K562 (cell line): Measurements from ENCODE around the gene GMPR. TPM values are rescaled to one million over a fixed set of nuclear protein-coding genes. Genes with fewer than 3 reads are reported as not detected.

ENCODE experiments used
- ATAC-seq: fragments of 200-7000 bp; cut with Tn5 transposase; 3 replicates; pipeline ENCODE4 v1.9.1; 2020; ENCODE audit warnings: moderate library complexity
- BruUV-seq: library from RNA; stranded (reverse); fragments of 400-500 nt; replicated peaks from 2 replicates; lab custom pipeline; 2021; lab: Mats Ljungman, UMichigan
- CTCF ChIA-PET: fragments of 300-600 bp; formaldehyde crosslinking; extraction: SDS; loops from one replicate; lab custom pipeline; 2021; ENCODE audit warnings: low intra/inter-chr PET ratio; lab: Yijun Ruan, JAX
- POLR2A ChIA-PET: fragments of 300-600, 350-650 bp; sonication (Branson Sonifier 250); formaldehyde crosslinking; extraction: SDS; loops from one replicate; lab custom pipeline; 2021; ENCODE audit warnings: antibody characterized with exemption, inconsistent platforms; lab: Yijun Ruan, JAX
- DNase-seq, 4 experiments: peaks; one replicate each; pipeline versions ENCODE4 v3.0.0 to v3.0.0-alpha.2; 2011 to 2018; ENCODE audit warnings: low spot score in 3 of 4, mixed read lengths in 3 of 4; ENCODE audit errors: extremely low read depth in 1 of 4
- FAIRE-seq: peaks from 2 replicates; lab custom pipeline; 2011; peaks lifted over from hg19 to GRCh38; lab: Jason Lieb, UNC
- H2AFZ ChIP-seq: 2 replicates; pipeline ENCODE4 v1.6.0; 2011; ENCODE audit warnings: low read depth, low read length, control low read depth, inconsistent platforms
- H3K27ac ChIP-seq: fragments of 200-600 bp; 3 replicates; pipeline ENCODE4 v1.8.0; 2011; ENCODE audit warnings: low read depth, mild to moderate bottlenecking, control low read depth, inconsistent platforms, low read length, moderate library complexity, mixed read lengths; ENCODE audit errors: extremely low read depth
- H3K27me3 ChIP-seq, 2 experiments: fragments of 300-600 bp in 1 of 2; 2 replicates in 1 of 2; 3 replicates in 1 of 2; pipeline versions ENCODE4 v1.6.0 to v1.8.0; 2011; ENCODE audit warnings: inconsistent platforms in 2 of 2, low read length in 2 of 2, mild to moderate bottlenecking in 1 of 2, mixed read lengths in 1 of 2, moderate library complexity in 1 of 2; ENCODE audit not compliant: control insufficient read depth in 2 of 2, insufficient read depth in 2 of 2
- H3K36me3 ChIP-seq: fragments of 300-600 bp; 3 replicates; pipeline ENCODE4 v1.8.0; 2011; ENCODE audit warnings: mild to moderate bottlenecking, low read length, inconsistent platforms; ENCODE audit not compliant: control insufficient read depth, insufficient read depth
- H3K4me1 ChIP-seq, 2 experiments: fragments of 200-600 bp in 1 of 2; replicated peaks in 1 of 2; 2 replicates in 1 of 2; 3 replicates in 1 of 2; pipeline versions ENCODE4 v1.5.1 to v1.8.0; 2011; ENCODE audit warnings: inconsistent platforms in 2 of 2, low read length in 2 of 2, mild to moderate bottlenecking in 1 of 2, mixed read lengths in 1 of 2, moderate library complexity in 1 of 2; ENCODE audit not compliant: control insufficient read depth in 2 of 2, insufficient read depth in 2 of 2
- H3K4me2 ChIP-seq: 2 replicates; pipeline ENCODE4 v1.6.1; 2011; ENCODE audit warnings: low read length, control low read depth, inconsistent platforms, mixed read lengths; ENCODE audit not compliant: insufficient read depth
- H3K4me3 ChIP-seq: fragments of 200-600 bp; sonication (generic), shearing (Covaris generic); 2 replicates; pipeline ENCODE4 v1.5.1; 2016; ENCODE audit warnings: control low read depth, inconsistent platforms
- H3K79me2 ChIP-seq: fragments of 200-600 bp; 3 replicates; pipeline ENCODE4 v1.8.0; 2011; ENCODE audit warnings: low read length, inconsistent platforms; ENCODE audit not compliant: control insufficient read depth, insufficient read depth
- H3K9ac ChIP-seq, 2 experiments: 2 replicates each; pipeline versions ENCODE4 v1.6.0 to v1.6.1; 2011; ENCODE audit warnings: low read depth in 2 of 2, low read length in 2 of 2, control low read depth in 1 of 2, inconsistent platforms in 1 of 2, mild to moderate bottlenecking in 1 of 2, mixed read lengths in 1 of 2; ENCODE audit not compliant: insufficient read depth in 1 of 2
- H3K9me1 ChIP-seq: one replicate; pipeline ENCODE4 v1.6.0; 2011; ENCODE audit warnings: inconsistent platforms, mild to moderate bottlenecking, low read length, moderate library complexity; ENCODE audit not compliant: control insufficient read depth, insufficient read depth
- H3K9me3 ChIP-seq: replicated peaks from 2 replicates; pipeline ENCODE4 v1.5.1; 2011; ENCODE audit warnings: low read depth, low read length, inconsistent platforms; ENCODE audit not compliant: control insufficient read depth, insufficient read depth
- H4K20me1 ChIP-seq: replicated peaks from 2 replicates; pipeline ENCODE4 v1.6.1; 2011; ENCODE audit warnings: low read length, inconsistent platforms, mixed read lengths; ENCODE audit not compliant: control insufficient read depth, insufficient read depth
- BCLAF1 ChIP-seq, 2 experiments: fragments of 450-650 bp in 1 of 2; IDR thresholded peaks; 2 replicates each; pipeline ENCODE4 v1.6.1; 2011 to 2017; ENCODE audit warnings: low read depth in 2 of 2, antibody characterized with exemption in 1 of 2, borderline replicate concordance in 1 of 2, low read length in 1 of 2, mild to moderate bottlenecking in 1 of 2, mixed read lengths in 1 of 2; ENCODE audit not compliant: control insufficient read depth in 1 of 2
- CTCFL ChIP-seq: IDR thresholded peaks from 2 replicates; pipeline ENCODE4 v1.6.1; 2011; ENCODE audit warnings: borderline replicate concordance, low read depth, mild to moderate bottlenecking, moderate library complexity, low read length; ENCODE audit not compliant: insufficient read depth, poor library complexity, severe bottlenecking
- FIP1L1 ChIP-seq: fragments of 200-400 bp; formaldehyde crosslinking; IDR thresholded peaks from 2 replicates; pipeline ENCODE4 v1.6.1; 2018; ENCODE audit warnings: mild to moderate bottlenecking, low read depth, low read length; ENCODE audit not compliant: poor library complexity, severe bottlenecking
- REST ChIP-seq, 2 experiments: fragments of 450-650 bp; formaldehyde crosslinking in 1 of 2; IDR thresholded peaks; 2 replicates each; pipeline versions ENCODE4 v1.4.0 to v1.6.1; 2014 to 2020; ENCODE audit warnings: mild to moderate bottlenecking in 2 of 2, borderline replicate concordance in 1 of 2, low read depth in 1 of 2
- WGBS: fragments of 100-300 bp; shearing (Covaris generic); methylation state at CpG from one replicate; pipeline ENCODE4 v1.1.6; 2016; ENCODE audit warnings: low coverage, mixed read lengths; ENCODE audit not compliant: insufficient coverage; ENCODE audit errors: missing lambda C conversion rate; 5-methylcytosine and 5-hydroxymethylcytosine counted together
- in situ Hi-C: fragments of 300-500 bp; cut with MboI; formaldehyde crosslinking; loops from 4 replicates; pipeline ENCODE4 v1.15.0; 2018; ENCODE audit warnings: inconsistent platforms, mixed read lengths
- intact Hi-C: fragments of 100-400 bp; cut with micrococcal nuclease; formaldehyde crosslinking; loops from 2 replicates; pipeline ENCODE4 v1.14.2; 2022
- polyA plus RNA-seq, 8 experiments: library from polyadenylated mRNA; depleted of rRNA in 4 of 8; stranded (reverse) in 5 of 8; unstranded in 3 of 8; fragments of >200 nt; fragmentation: Nextera tagmentation in 2 of 8; fragmentation: Illumina TruSeq in 1 of 8; extraction: Ambion mirVana in 2 of 8; extraction: Trizol in 1 of 8; gene quantifications; 2 replicates each; pipeline versions ENCODE4 v1.2.1 to v1.2.3, GENCODE V29; 2011 to 2014; ENCODE audit warnings: inconsistent platforms in 1 of 8, missing spikeins in 1 of 8
- total RNA-seq, 7 experiments: library from RNA; depleted of rRNA in 6 of 7; stranded (reverse); fragments of >200 nt in 6 of 7; fragmentation: Illumina TruSeq in 2 of 7; extraction: Trizol in 2 of 7; gene quantifications; 2 replicates each; pipeline versions ENCODE4 v1.2.1 to v1.2.3, GENCODE V29; 2011 to 2021; ENCODE audit warnings: low replicate concordance in 1 of 7

GMPR gene
- total and polyA plus RNA-seq, 9 of the 15 experiments (the other 6 are each of a cell fraction or from before 2014, with no cell fraction given), result 34.6 to 83.7 (median 49.8) TPM

GRCh38 chr6:16204653-16205376 lies 33.6 kb upstream of the GMPR start:
- DNase-seq, result no peak
- H3K9ac ChIP-seq, result no peak overlapping the region
- ChIA-PET CTCF (interaction anchor here (3.7 kb wide), 1 partner anchor 514 kb away, joined by 66 read pairs; no protein-coding TSS in a partner anchor), POLR2A (interaction anchor here (0.7 to 2.7 kb wide), 5 partner anchors 14 to 74 kb away, joined by 4 to 9 read pairs (median 4); no protein-coding TSS in a partner anchor)
- H4K20me1 ChIP-seq, result no peaks in the 10 kb centered on the region
- H3K79me2 ChIP-seq, result no peaks in the 10 kb centered on the region
- in situ Hi-C loops, result no loop called here
- no peak for FAIRE-seq
- WGBS, result 43% methylated on average over 5 of the region's 5 CpGs
- no peak overlapping the region for H3K27ac ChIP-seq
- no peaks in the 10 kb centered on the region for H3K9me3 ChIP-seq
- H3K9me1 ChIP-seq, result no peaks in the 10 kb centered on the region
- H3K4me2 ChIP-seq, result no peak overlapping the region
- H2AFZ ChIP-seq, result peak overlapping the region; percentile 67
- no peaks in the 10 kb centered on the region for H3K36me3 ChIP-seq
- no peaks in the 10 kb centered on the region; a peak in 1 of 5 replicates for H3K27me3 ChIP-seq
- intact Hi-C loops, result loop anchor here (10.0 kb wide), 1 partner anchor 950 kb away; no protein-coding TSS in a partner anchor
- peak; percentile 55 for ATAC-seq
- no TSS peak for BruUV-seq
- H3K4me3 ChIP-seq, result no peak overlapping the region
- peaks cover 8 to 14% of the 10 kb centered on the region in 2 experiments; a peak in 4 of 5 replicates for H3K4me1 ChIP-seq
- TF ChIP-seq CTCFL (no peak), BCLAF1 (IDR thresholded peaks at IDR 0.05; ENCODE audit: borderline replicate concordance in 1 of 2, control insufficient read depth in 1 of 2, low read depth in 2 of 2, low read length in 1 of 2) (no peak), FIP1L1 (no peak), REST (IDR thresholded peaks at IDR 0.05; ENCODE audit: borderline replicate concordance) (no peak), REST (CRISPR knock-in tag; IDR thresholded peaks at IDR 0.05; ENCODE audit: low read depth) (no peak)
